HG03520 (cell line): Measurements from ENCODE around the gene SVIL.
"Not testable (repeated sequence)": the region's sequence is repeated elsewhere in the genome, so short reads cannot be mapped to it uniquely, and the experiment has no call there.

Source experiments
- ATAC-seq: cut with Tn5 transposase; IDR thresholded peaks from one replicate; pipeline ENCODE4 v1.9.1; 2021; ENCODE audit warnings: mild to moderate bottlenecking, moderate library complexity; ENCODE audit not compliant: unreplicated experiment

Gene SVIL

DNA sequence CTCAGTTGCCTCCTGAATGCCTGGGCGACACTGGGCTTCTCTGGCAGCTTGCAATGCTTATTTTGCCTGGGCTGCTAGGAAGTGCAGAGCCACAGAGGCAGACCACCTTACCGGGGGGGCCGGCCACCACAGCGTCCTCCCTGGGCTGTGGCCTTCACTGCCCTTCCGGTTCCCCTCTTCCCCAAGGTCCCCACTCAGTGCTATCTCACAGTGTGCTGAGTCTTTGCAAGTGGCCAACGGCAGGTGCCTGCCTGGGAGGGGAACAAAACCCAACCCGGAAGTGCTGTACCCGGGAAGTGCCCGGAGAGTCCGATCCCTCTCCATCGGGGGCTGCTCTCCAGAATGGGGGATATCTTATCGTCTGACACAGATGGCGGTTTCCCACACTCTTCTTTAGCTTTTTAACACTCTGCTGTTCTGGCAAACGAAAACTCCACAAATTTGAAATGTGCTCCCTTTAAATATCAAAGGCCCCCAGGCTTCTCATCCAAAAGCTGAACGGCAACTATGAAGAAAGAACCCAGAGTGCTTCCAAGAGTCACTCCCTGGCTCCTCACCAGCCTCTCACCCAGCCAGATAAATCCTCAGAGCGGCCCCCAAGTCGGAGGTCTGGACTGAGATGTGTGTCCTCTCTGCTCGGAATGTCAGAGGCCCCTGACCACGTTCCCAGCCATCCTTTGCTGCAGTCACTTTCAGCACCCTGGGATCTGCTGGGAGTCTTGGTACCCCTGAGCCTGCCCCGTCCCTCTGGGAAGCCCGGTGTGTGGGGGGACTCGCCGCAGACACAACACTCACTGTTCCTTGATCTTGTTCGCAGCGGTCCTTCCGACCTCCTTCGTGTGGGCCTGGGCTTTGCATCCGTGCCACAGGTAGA, 165.1 kb downstream of the SVIL start:
- no peak for ATAC-seq

DNA sequence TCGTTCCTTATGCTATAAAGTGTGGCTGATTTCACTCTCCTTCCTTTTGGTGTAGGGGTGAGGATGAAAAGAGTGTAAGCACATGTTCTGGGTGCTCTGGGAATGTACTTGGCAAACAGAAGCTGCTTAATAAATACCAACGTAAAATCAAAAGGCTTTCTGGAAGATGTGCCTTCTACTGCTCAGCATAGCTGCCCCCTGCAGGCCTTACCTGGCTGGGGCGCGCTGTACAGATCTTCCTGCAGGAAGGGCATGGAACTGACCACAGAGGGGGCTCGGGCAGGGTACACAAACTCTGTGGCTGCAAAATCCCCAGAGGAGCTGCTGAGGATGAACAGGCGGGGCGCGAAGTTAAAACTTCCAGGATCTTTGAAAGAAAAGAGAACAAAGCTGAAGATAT, 169.4 kb downstream of the SVIL start:
- no peak for ATAC-seq

DNA sequence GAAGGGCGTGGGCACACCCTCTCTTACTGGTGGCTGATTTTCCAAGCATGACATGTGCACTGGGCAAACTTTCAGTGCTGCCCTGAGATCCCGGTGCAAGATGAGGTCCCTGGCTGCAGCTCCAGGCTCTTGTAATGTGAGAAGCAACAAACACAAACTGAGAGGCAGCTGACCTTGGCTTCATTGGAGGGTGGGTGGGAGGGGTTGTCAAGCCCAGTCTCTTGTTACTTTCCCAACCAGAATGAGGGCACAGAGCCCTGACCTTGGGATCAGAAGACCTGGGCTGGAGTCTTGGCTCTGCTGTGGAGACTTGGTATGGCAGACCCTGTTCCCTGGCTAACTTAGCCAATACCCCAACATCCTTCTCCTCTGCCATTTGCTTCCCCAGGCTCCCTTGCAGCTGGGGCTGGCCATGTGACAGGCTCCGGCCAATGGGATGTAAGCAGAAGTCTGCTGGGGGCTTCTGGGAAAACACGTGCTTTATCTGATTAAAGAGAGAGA, 170.1 kb downstream of the SVIL start:
- ATAC-seq = not testable (repeated sequence)

GRCh38 chr10:29461042-29461441, 173.7 kb downstream of the SVIL start:
- ATAC-seq = no peak

DNA sequence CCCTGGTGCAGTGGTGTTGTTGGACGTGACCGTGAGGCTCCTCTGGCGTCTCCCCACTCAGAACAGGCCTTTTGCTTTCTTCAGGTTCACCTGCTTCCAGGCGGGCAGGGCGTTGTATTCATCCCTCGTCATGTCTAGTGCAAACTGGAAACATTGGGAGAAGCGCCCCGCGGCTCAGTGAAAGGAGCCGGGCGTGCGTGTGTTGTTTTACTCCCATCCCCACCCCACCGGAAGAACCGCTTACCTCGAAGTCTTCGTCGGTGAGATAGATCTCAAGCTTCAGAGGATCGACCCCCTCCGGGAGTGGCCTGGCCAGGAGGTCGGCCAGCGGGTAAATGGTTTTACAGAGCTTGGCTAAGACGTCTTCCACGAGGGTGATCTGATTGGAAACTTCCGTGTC, 176.6 kb downstream of the SVIL start:
- not testable (repeated sequence) for ATAC-seq

DNA sequence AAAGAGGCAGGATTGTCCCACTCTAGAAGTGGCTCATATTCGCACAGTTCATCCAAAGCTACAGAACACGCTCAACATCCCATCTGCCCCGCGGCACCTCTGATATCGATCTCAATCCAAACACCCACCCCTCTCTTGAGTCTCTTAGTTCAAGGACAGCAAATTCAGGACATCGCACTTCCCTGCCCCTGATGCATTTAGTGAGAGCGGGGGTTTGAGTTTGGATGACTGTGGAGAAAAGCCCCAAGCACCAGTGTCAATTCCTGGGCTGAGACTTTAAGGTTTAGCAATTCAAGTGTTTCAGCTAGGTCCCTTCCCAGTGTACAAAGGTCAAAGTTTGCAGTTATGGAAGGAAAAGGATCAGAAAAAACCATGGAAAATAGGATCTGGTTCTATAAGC, 179.7 kb downstream of the SVIL start:
- no peak for ATAC-seq

GRCh38 chr10:29454250-29454649, 180.5 kb downstream of the SVIL start:
- ATAC-seq = no peak

- no peak for ATAC-seq
These were observed 182.2 kb downstream of the SVIL start for GRCh38 chr10:29452546-29452945.

- ATAC-seq = no peak
These were observed 182.8 kb downstream of the SVIL start for GRCh38 chr10:29451946-29452345.

GRCh38 chr10:29450405-29450804, 184.4 kb downstream of the SVIL start:
- ATAC-seq = no peak

DNA sequence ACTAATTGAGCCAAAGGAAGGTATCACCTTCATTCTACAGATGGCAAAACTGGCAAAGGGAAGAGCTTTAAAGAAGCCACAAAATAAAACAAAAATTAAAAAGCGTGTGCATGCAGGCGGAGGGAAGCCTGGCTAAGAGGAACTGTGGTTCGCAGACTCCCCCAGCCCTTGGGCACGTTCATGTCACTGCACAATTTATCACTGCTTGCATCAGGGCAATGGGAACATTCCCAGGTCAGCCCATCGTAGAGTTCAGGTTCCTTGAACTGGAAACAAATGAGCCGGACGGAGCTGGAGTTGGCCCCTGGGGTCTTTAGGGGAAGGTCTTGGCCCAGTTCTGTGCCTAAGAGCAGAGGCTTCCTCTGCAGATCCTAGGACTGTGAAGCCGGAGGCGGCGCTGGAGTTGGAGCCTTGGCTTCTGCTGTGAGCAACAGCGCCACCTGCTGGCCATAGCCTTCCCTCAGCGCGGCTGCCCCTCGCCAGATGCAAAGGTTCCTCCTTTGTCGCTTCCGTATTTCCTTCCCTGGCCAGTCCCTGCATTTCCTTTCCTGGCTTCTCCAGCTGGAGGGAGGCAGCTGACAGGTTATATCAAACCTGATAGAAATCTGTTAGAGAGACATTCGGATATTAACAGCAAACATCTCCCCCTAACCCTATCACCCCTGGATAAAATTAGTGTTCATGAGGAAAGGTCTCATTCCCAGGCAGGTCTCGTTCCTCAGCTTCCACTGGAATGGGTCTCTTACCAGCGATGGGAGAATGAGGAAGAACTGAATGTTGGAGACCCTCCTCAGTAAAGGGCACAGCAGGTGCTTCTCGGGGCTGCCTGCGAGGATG, 185.8 kb downstream of the SVIL start:
- ATAC-seq = peak; percentile 74

- ATAC-seq = no peak
These were observed 186.6 kb downstream of the SVIL start for GRCh38 chr10:29448125-29448524.

GRCh38 chr10:29446327-29446726, 188.4 kb downstream of the SVIL start:
- ATAC-seq = no peak

DNA sequence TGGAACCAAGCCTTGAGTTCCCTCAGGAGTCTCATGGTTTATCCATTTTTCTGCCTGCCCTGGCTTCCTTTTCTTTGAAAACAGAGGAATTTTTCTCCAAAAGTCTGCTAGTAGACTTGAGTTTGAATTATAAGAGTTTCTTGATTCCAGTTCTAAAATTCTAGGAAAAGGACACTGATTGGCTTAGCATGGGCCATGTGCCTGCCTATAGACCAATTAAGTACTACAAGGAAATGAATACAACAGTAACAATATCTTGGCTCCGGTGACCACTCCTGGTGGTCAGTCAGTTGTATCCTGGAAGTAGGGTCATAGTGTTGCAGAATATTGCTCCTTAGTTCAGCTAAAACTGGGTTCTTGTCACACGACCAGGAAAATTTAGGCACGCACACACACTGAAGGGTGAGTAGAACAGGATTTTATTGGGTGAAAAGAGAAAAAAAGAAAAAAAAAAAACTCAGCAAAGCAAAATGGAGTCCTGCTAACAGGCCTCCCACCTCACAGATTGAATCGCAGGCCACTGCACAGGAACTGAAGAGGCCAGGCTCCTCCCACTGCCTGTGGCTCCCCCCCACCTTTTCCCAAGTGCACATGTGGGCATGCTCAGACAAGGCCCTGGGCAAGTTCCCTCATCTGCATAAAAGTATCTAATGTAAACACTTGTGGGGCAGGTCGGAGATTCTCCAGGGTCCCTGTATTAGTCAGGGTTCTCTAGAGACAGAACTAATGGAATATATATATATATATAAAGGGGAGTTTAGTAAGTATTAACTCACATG, 190.8 kb downstream of the SVIL start:
- ATAC-seq = no peak

GRCh38 chr10:29440981-29441380, 193.8 kb downstream of the SVIL start:
- ATAC-seq = no peak

- ATAC-seq = not testable (repeated sequence)
These were observed 195.8 kb downstream of the SVIL start for GRCh38 chr10:29439005-29439404.

- no peak for ATAC-seq
These were observed 196.5 kb downstream of the SVIL start for GRCh38 chr10:29438271-29438670.

- ATAC-seq = no peak
These were observed 196.9 kb downstream of the SVIL start for GRCh38 chr10:29437871-29438270.

DNA sequence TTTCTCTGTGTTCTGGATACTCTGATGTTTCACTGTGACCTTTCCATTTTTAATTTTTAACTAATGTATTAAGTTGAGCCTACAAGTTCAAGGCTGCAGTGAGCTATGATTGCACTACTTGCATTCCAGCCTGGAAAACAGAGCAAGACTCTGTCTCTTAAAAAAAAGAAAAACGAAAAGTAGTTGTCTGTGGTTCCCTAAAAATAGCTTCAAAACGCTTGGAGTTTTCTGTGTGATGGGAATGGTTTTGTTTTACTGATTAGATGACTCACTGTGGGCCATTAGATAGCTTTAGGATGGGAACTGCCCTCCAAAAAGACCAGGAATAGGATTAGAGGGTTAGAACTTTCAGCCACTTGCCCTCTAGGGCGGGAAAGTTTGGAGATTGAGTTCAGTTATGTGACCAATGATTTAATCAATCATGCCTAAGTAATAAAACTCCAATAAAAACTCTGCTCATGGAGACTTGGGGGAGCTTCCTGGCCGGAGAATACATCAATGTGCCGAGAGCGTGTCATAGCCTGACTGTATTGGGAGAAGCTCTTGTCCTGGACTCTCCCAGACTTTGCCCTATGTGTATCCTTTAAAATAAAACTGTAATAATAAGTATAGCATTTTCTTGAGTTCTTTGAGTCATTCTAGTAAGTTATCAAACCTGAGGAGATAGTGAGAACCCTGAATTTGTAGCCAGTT, 198.8 kb downstream of the SVIL start:
- ATAC-seq = no peak

- ATAC-seq = no peak
These were observed 200.7 kb downstream of the SVIL start for GRCh38 chr10:29434111-29434510.
